Umbilical cord (tissue), 2 donors: ENCODE data around the gene ZNF793. TPM values are rescaled to one million over a fixed set of nuclear protein-coding genes. Genes with fewer than 3 reads are reported as not detected.

ENCODE experiments used
- DNase-seq: peaks from one replicate; pipeline ENCODE4 v3.0.0-alpha.2; 2015; ENCODE audit warnings: low spot score
- total RNA-seq: library from RNA; depleted of rRNA; stranded (reverse); fragments of >200 nt; gene quantifications from one replicate; pipeline ENCODE4 v1.2.3, GENCODE V29; 2014; ENCODE audit warnings: low replicate concordance; ENCODE audit not compliant: insufficient read depth

Gene ZNF793
- total RNA-seq, 1 donor from 2014 or later = 10.4 TPM

GRCh38 chr19:37565370-37565669 lies 58.6 kb downstream of the ZNF793 start:
- DNase-seq = no peak

DNA sequence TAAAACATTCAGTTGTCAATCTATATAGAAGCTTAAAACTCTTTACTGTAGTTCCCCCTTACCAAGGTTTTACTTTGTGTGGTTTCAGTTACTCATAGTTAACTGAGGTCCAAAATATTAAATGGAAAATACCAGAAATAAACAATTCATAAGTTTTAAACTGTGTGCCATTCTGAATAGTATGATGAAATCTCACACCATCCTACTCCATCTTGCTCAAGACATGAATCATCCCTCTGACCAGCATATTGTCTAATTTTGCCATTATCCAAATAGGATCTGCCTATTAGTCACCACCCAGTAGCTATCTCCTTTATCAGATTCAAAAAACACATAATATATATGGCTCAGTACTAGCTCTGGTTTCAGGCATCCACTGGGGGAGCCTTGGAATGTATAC lies 65.5 kb downstream of the ZNF793 start:
- no peak for DNase-seq

DNA sequence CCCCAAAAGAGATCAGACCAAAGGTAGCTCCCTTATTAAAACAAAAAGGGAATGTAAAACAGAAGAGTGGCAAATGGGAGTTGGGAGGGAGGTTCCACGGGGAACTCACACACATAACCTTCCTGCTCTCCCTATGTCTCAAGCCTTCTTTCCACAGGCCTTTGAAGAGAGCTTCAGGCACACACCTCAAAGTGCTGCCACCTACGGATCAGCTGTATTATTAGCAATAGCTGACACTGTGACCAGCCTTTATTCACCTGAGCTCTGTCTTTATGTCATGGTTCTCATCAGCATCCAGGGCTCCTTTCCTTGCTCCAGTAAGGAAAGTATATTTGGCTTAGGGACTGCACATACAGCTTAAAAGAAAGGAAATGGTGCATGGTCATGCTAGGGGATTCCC lies 76.6 kb downstream of the ZNF793 start:
- DNase-seq = no peak

Other genes with a start within 250 kb of the ZNF793 start
- 16.6 TPM for gene ZNF527, start 135.8 kb upstream of the ZNF793 start, total RNA-seq
- gene ZNF569, start 39.5 kb upstream of the ZNF793 start, total RNA-seq = 27.0 TPM
- 9.6 TPM for gene ZNF570, start 37.6 kb upstream of the ZNF793 start, total RNA-seq
- 15.6 TPM for gene ZNF571, start 87.9 kb downstream of the ZNF793 start, total RNA-seq
- 3.4 TPM for gene ZNF540, start 87.9 kb downstream of the ZNF793 start, total RNA-seq
- gene ZFP30, start 148.5 kb downstream of the ZNF793 start, total RNA-seq = 35.4 TPM
- 10.4 TPM for gene ZNF607, start 212.8 kb downstream of the ZNF793 start, total RNA-seq